SJCRH30 (cell line): Measurements from ENCODE around the gene SLC25A22. TPM values are rescaled to one million over a fixed set of nuclear protein-coding genes. Genes with fewer than 3 reads are reported as not detected.

Experiments used
- total RNA-seq: library from RNA; depleted of rRNA; stranded (reverse); fragments of >200 nt; shearing (Covaris generic); gene quantifications from 2 replicates; pipeline ENCODE4 v1.2.3, GENCODE V29; 2014; rRNA removed

SLC25A22 gene
- total RNA-seq, 1 experiment from 2014 or later: 22.4 TPM

Other genes with a start within 250 kb of the SLC25A22 start
- gene LMNTD2, start 237.5 kb downstream of the SLC25A22 start, total RNA-seq: 0.43 and 0.51 TPM in 2 replicates
- gene RASSF7, start 237.3 kb downstream of the SLC25A22 start, total RNA-seq: 6.9 and 7.4 TPM in 2 replicates
- gene PHRF1, start 221.8 kb downstream of the SLC25A22 start, total RNA-seq: 30.8 and 34.3 TPM in 2 replicates
- 3.6 and 5.8 TPM in 2 replicates for gene IRF7, start 182.3 kb downstream of the SLC25A22 start, total RNA-seq
- not detected in 2 replicates for gene CDHR5, start 173.3 kb downstream of the SLC25A22 start, total RNA-seq
- not detected in 2 replicates for gene SCT, start 171.1 kb downstream of the SLC25A22 start, total RNA-seq
- gene DRD4, start 161.0 kb downstream of the SLC25A22 start, total RNA-seq: not detected in 2 replicates
- gene DEAF1, start 103.1 kb downstream of the SLC25A22 start, total RNA-seq: 26.6 and 33.6 TPM in 2 replicates
- 10.7 and 17.7 TPM in 2 replicates for gene TMEM80, start 102.5 kb downstream of the SLC25A22 start, total RNA-seq
- gene EPS8L2, start 92.0 kb downstream of the SLC25A22 start, total RNA-seq: 12.7 and 18.5 TPM in 2 replicates
- gene TALDO1, start 50.8 kb downstream of the SLC25A22 start, total RNA-seq: 107 and 108 TPM in 2 replicates
- 28.9 and 39.9 TPM in 2 replicates for gene GATD1, start 20.8 kb downstream of the SLC25A22 start, total RNA-seq
- 1.5 TPM in 2 replicates for gene CEND1, start 8.2 kb downstream of the SLC25A22 start, total RNA-seq
- 18.3 and 21.2 TPM in 2 replicates for gene PIDD1, start 7.0 kb upstream of the SLC25A22 start, total RNA-seq
- gene RPLP2, start 11.7 kb upstream of the SLC25A22 start, total RNA-seq: 1,150 and 1,247 TPM in 2 replicates
- gene PNPLA2, start 20.6 kb upstream of the SLC25A22 start, total RNA-seq: 16.5 and 19.6 TPM in 2 replicates
- 1.6 and 1.9 TPM in 2 replicates for gene CRACR2B, start 29.6 kb upstream of the SLC25A22 start, total RNA-seq
- gene CD151, start 34.7 kb upstream of the SLC25A22 start, total RNA-seq: 122 and 133 TPM in 2 replicates
- gene POLR2L, start 44.2 kb upstream of the SLC25A22 start, total RNA-seq: 292 and 344 TPM in 2 replicates
- 26.0 and 26.9 TPM in 2 replicates for gene TSPAN4, start 44.6 kb upstream of the SLC25A22 start, total RNA-seq
- 51.4 and 56.7 TPM in 2 replicates for gene CHID1, start 112.5 kb upstream of the SLC25A22 start, total RNA-seq
- 40.6 and 42.6 TPM in 2 replicates for gene AP2A2, start 127.6 kb upstream of the SLC25A22 start, total RNA-seq
- not detected in 2 replicates for gene MUC6, start 238.4 kb upstream of the SLC25A22 start, total RNA-seq